Mesenchymal stem cell (in vitro differentiated cells and primary cell): ENCODE results near the gene NAALADL2.

ENCODE experiments used
- DNase-seq: peaks from one replicate; pipeline ENCODE4 v3.0.0-alpha.2; 2013
- H2AFZ ChIP-seq: one replicate; pipeline ENCODE4 v1.6.1; 2013; ENCODE audit warnings: low read depth, mild to moderate bottlenecking, control low read depth, inconsistent platforms, low read length, moderate library complexity
- H2AK5ac ChIP-seq: 2 replicates; pipeline ENCODE4 v1.6.1; 2013; ENCODE audit warnings: low read length, moderate library complexity, mild to moderate bottlenecking, inconsistent platforms; ENCODE audit not compliant: severe bottlenecking
- H2BK120ac ChIP-seq: one replicate; pipeline ENCODE4 v1.6.1; 2013; ENCODE audit warnings: low read depth, mild to moderate bottlenecking, inconsistent platforms, low read length, moderate library complexity
- H2BK12ac ChIP-seq, 2 experiments: one replicate each; pipeline ENCODE4 v1.6.1; 2013; ENCODE audit warnings: inconsistent platforms in 2 of 2, low read length in 2 of 2, mild to moderate bottlenecking in 2 of 2, moderate library complexity in 2 of 2, control low read depth in 1 of 2
- H2BK15ac ChIP-seq: one replicate; pipeline ENCODE4 v1.6.1; 2013; ENCODE audit warnings: mild to moderate bottlenecking, low read depth, inconsistent platforms; ENCODE audit not compliant: poor library complexity, severe bottlenecking
- H2BK5ac ChIP-seq: 2 replicates; pipeline ENCODE4 v1.6.1; 2013; ENCODE audit warnings: low read depth, mild to moderate bottlenecking, low read length, control low read depth, inconsistent platforms; ENCODE audit not compliant: poor library complexity, severe bottlenecking
- H3K14ac ChIP-seq, 2 experiments: one replicate each; pipeline ENCODE4 v1.6.1; 2013; ENCODE audit warnings: inconsistent platforms in 2 of 2, low read length in 2 of 2, control low read depth in 1 of 2, mild to moderate bottlenecking in 1 of 2, moderate library complexity in 1 of 2
- H3K18ac ChIP-seq, 2 experiments: one replicate each; pipeline ENCODE4 v1.6.1; 2013; ENCODE audit warnings: inconsistent platforms in 2 of 2, low read length in 2 of 2, control low read depth in 1 of 2, low read depth in 1 of 2, mild to moderate bottlenecking in 1 of 2
- H3K23ac ChIP-seq, 2 experiments: one replicate each; pipeline ENCODE4 v1.6.1; 2013; ENCODE audit warnings: inconsistent platforms in 2 of 2, low read length in 2 of 2, mild to moderate bottlenecking in 2 of 2, moderate library complexity in 2 of 2, control low read depth in 1 of 2
- H3K27ac ChIP-seq: 2 replicates; pipeline ENCODE4 v1.5.1; 2013; ENCODE audit warnings: mild to moderate bottlenecking, moderate library complexity, low read length, control low read depth, inconsistent platforms; ENCODE audit not compliant: poor library complexity, severe bottlenecking
- H3K27me3 ChIP-seq, 2 experiments: 2 replicates each; pipeline versions ENCODE4 v1.6.1 to v1.7.0; 2013; ENCODE audit warnings: low read length in 2 of 2, mild to moderate bottlenecking in 2 of 2, moderate library complexity in 2 of 2, control low read depth in 1 of 2, inconsistent platforms in 1 of 2; ENCODE audit not compliant: control insufficient read depth in 1 of 2, insufficient read depth in 1 of 2
- H3K36me3 ChIP-seq, 2 experiments: 2 replicates each; pipeline versions ENCODE4 v1.6.1 to v1.7.0; 2013; ENCODE audit warnings: low read length in 2 of 2, control low read depth in 1 of 2, inconsistent platforms in 1 of 2, low read depth in 1 of 2, mild to moderate bottlenecking in 1 of 2; ENCODE audit not compliant: insufficient read depth in 2 of 2, control insufficient read depth in 1 of 2
- H3K4ac ChIP-seq, 2 experiments: one replicate each; pipeline ENCODE4 v1.6.1; 2013; ENCODE audit warnings: inconsistent platforms in 2 of 2, low read length in 2 of 2, mild to moderate bottlenecking in 2 of 2, moderate library complexity in 2 of 2, control low read depth in 1 of 2, low read depth in 1 of 2
- H3K4me1 ChIP-seq: 2 replicates; pipeline ENCODE4 v1.6.1; 2013; ENCODE audit warnings: low read depth, low read length, control low read depth; ENCODE audit not compliant: control insufficient read depth, insufficient read depth
- H3K4me2 ChIP-seq: 2 replicates; pipeline ENCODE4 v1.6.1; 2013; ENCODE audit warnings: low read length, mild to moderate bottlenecking, inconsistent platforms; ENCODE audit not compliant: poor library complexity, severe bottlenecking
- H3K4me3 ChIP-seq, 2 experiments: 2 replicates each; pipeline versions ENCODE4 v1.5.1 to v1.7.0; 2013; ENCODE audit warnings: low read length in 2 of 2, mild to moderate bottlenecking in 2 of 2, control low read depth in 1 of 2, low read depth in 1 of 2; ENCODE audit not compliant: insufficient read depth in 1 of 2
- H3K79me1 ChIP-seq: replicated peaks from 2 replicates; pipeline ENCODE4 v1.6.1; 2013; ENCODE audit warnings: mild to moderate bottlenecking, control low read depth, low read length, inconsistent platforms; ENCODE audit not compliant: poor library complexity, severe bottlenecking
- H3K9ac ChIP-seq: 2 replicates; pipeline ENCODE4 v1.7.0; 2013; ENCODE audit warnings: mild to moderate bottlenecking, low read length, moderate library complexity
- H3K9me3 ChIP-seq: 2 replicates; pipeline ENCODE4 v1.7.0; 2013; ENCODE audit warnings: mild to moderate bottlenecking, low read length; ENCODE audit not compliant: control insufficient read depth
- H4K8ac ChIP-seq: one replicate; pipeline ENCODE4 v1.6.1; 2013; ENCODE audit warnings: inconsistent platforms, mild to moderate bottlenecking, low read length, moderate library complexity
- H4K91ac ChIP-seq: one replicate; pipeline ENCODE4 v1.6.1; 2013; ENCODE audit warnings: mild to moderate bottlenecking, low read length, inconsistent platforms
- WGBS: methylation state at CpG from one replicate; pipeline ENCODE4 v1.1.7; 2013; ENCODE audit warnings: mixed read lengths; 5-methylcytosine and 5-hydroxymethylcytosine counted together

Gene NAALADL2

GRCh38 chr3:175430983-175431773 is 572.0 kb downstream of the NAALADL2 start:
- Histone ChIP-seq H3K79me1 (no peaks in the 10 kb centered on the region), H3K9me3 (no peaks in the 10 kb centered on the region), H2BK15ac (no peak overlapping the region), H3K14ac (no peak overlapping the region), H2AFZ (no peak overlapping the region), H2BK12ac (no peak overlapping the region), H4K8ac (no peak overlapping the region), H3K23ac (no peak overlapping the region), H3K18ac (peak overlapping the region in 1 of 2 experiments; percentile 12), H3K4me3 (no peak overlapping the region), H3K27me3 (no peaks in the 10 kb centered on the region), H3K27ac (no peak overlapping the region), H2BK120ac (no peak overlapping the region), H4K91ac (no peak overlapping the region), H3K9ac (no peak overlapping the region), H2BK5ac (no peak overlapping the region), H3K4me2 (no peak overlapping the region), H3K4ac (no peak overlapping the region), H2AK5ac (no peak overlapping the region), H3K4me1 (no peaks in the 10 kb centered on the region), H3K36me3 (no peaks in the 10 kb centered on the region)
- 84% methylated on average over 7 of the region's 8 CpGs for WGBS
- no peak for DNase-seq

- DNase-seq, result peak; percentile 35
- Histone ChIP-seq H3K4ac (no peak overlapping the region), H2AK5ac (no peak overlapping the region), H3K27ac (no peak overlapping the region), H3K9ac (peak overlapping the region; percentile 61), H3K79me1 (no peaks in the 10 kb centered on the region), H2BK5ac (no peak overlapping the region), H2BK15ac (no peak overlapping the region), H3K4me3 (peak overlapping the region in 1 of 2 experiments; percentile 4), H3K23ac (no peak overlapping the region), H3K27me3 (no peaks in the 10 kb centered on the region), H3K9me3 (no peaks in the 10 kb centered on the region), H3K18ac (no peak overlapping the region), H4K8ac (no peak overlapping the region), H3K14ac (no peak overlapping the region), H3K36me3 (no peaks in the 10 kb centered on the region), H3K4me2 (no peak overlapping the region), H2BK12ac (no peak overlapping the region), H2AFZ (no peak overlapping the region), H4K91ac (no peak overlapping the region), H3K4me1 (no peaks in the 10 kb centered on the region), H2BK120ac (no peak overlapping the region)
- WGBS, result 84% methylated on average over 3 of the region's 4 CpGs
These were observed 573.4 kb downstream of the NAALADL2 start for GRCh38 chr3:175432376-175433025.

- Histone ChIP-seq H3K36me3 (no peaks in the 10 kb centered on the region), H3K4me2 (no peak overlapping the region), H2BK12ac (no peak overlapping the region), H3K9me3 (peaks cover 5% of the 10 kb centered on the region), H4K91ac (no peak overlapping the region), H2AFZ (no peak overlapping the region), H3K27ac (no peak overlapping the region), H3K23ac (no peak overlapping the region), H3K4me1 (no peaks in the 10 kb centered on the region), H3K9ac (peak overlapping the region; percentile 61), H3K4me3 (peak overlapping the region in 1 of 2 experiments; percentile 4), H2BK120ac (no peak overlapping the region), H3K79me1 (no peaks in the 10 kb centered on the region), H4K8ac (no peak overlapping the region), H3K27me3 (no peaks in the 10 kb centered on the region), H2BK5ac (no peak overlapping the region), H2BK15ac (no peak overlapping the region), H2AK5ac (no peak overlapping the region), H3K14ac (no peak overlapping the region), H3K4ac (no peak overlapping the region), H3K18ac (no peak overlapping the region)
- WGBS, result 73% methylated on average over 5 of the region's 5 CpGs
- DNase-seq, result peak; percentile 63
These were observed 574.0 kb downstream of the NAALADL2 start for GRCh38 chr3:175433026-175433674.

- no peak overlapping the region for H3K4me2 ChIP-seq
- H2BK120ac ChIP-seq, result no peak overlapping the region
- no peak overlapping the region for H3K4me3 ChIP-seq
- H3K27ac ChIP-seq, result no peak overlapping the region
- H2BK15ac ChIP-seq, result no peak overlapping the region
- no peak overlapping the region for H4K8ac ChIP-seq
- H3K18ac ChIP-seq, result no peak overlapping the region
- no peaks in the 10 kb centered on the region for H3K4me1 ChIP-seq
- H3K9me3 ChIP-seq, result peaks cover 5% of the 10 kb centered on the region
- H2BK12ac ChIP-seq, result no peak overlapping the region
- H2AK5ac ChIP-seq, result no peak overlapping the region
- H3K36me3 ChIP-seq, result no peaks in the 10 kb centered on the region
- no peak overlapping the region for H3K9ac ChIP-seq
- H4K91ac ChIP-seq, result no peak overlapping the region
- no peaks in the 10 kb centered on the region for H3K79me1 ChIP-seq
- H3K14ac ChIP-seq, result no peak overlapping the region
- no peak overlapping the region for H2AFZ ChIP-seq
- no peak overlapping the region for H2BK5ac ChIP-seq
- H3K4ac ChIP-seq, result no peak overlapping the region
- no peak overlapping the region for H3K23ac ChIP-seq
- DNase-seq, result no peak
- no peaks in the 10 kb centered on the region for H3K27me3 ChIP-seq
These were observed 575.4 kb downstream of the NAALADL2 start for GRCh38 chr3:175434561-175434960.
